HepG2 (cell line): ENCODE measurements around the gene DLL1. TPM values are rescaled to one million over a fixed set of nuclear protein-coding genes. Genes with fewer than 3 reads are reported as not detected.

Experiments used
- BATF2 ChIP-seq: sonication (generic); formaldehyde crosslinking; IDR thresholded peaks from 2 replicates; pipeline ENCODE4 v1.8.0; 2022; ENCODE audit warnings: mild to moderate bottlenecking, missing genetic modification reagents, moderate library complexity
- FOXP4 ChIP-seq: sonication (generic); formaldehyde crosslinking; IDR thresholded peaks from 2 replicates; pipeline ENCODE4 v1.4.0; 2020; ENCODE audit warnings: missing genetic modification reagents
- HNRNPH1 ChIP-seq: fragments of 200-400 bp; formaldehyde crosslinking; optimal IDR thresholded peaks from 2 replicates; pipeline ENCODE3; 2017; ENCODE audit warnings: mild to moderate bottlenecking, low read depth, low read length
- IKZF5 ChIP-seq: IDR thresholded peaks from 2 replicates; pipeline ENCODE4 v1.6.1; 2018; ENCODE audit warnings: missing genetic modification reagents, mild to moderate bottlenecking, missing compliant biosample characterization
- IRF2 ChIP-seq: IDR thresholded peaks from 2 replicates; pipeline ENCODE4 v1.6.1; 2018; ENCODE audit warnings: missing genetic modification reagents, missing compliant biosample characterization
- NFKB2 ChIP-seq: sonication (generic); formaldehyde crosslinking; IDR thresholded peaks from 2 replicates; pipeline ENCODE4 v1.4.0; 2020; ENCODE audit warnings: missing genetic modification reagents, borderline replicate concordance
- PRDM10 ChIP-seq: sonication (generic); formaldehyde crosslinking; IDR thresholded peaks from 2 replicates; pipeline ENCODE4 v1.4.0; 2020; ENCODE audit warnings: low read depth, missing genetic modification reagents
- PREB ChIP-seq: sonication (generic); formaldehyde crosslinking; IDR thresholded peaks from 2 replicates; pipeline ENCODE4 v1.4.0; 2020; ENCODE audit warnings: missing genetic modification reagents
- SALL2 ChIP-seq: sonication (generic); formaldehyde crosslinking; IDR thresholded peaks from 2 replicates; pipeline ENCODE4 v1.8.1; 2023; ENCODE audit warnings: mild to moderate bottlenecking, missing genetic modification reagents, inconsistent platforms
- SMYD3 ChIP-seq: sonication (generic); formaldehyde crosslinking; IDR thresholded peaks from 2 replicates; pipeline ENCODE4 v1.8.1; 2023; ENCODE audit warnings: mild to moderate bottlenecking, missing genetic modification reagents
- ZNF143 ChIP-seq: sonication (generic); formaldehyde crosslinking; IDR thresholded peaks from 2 replicates; pipeline ENCODE4 v1.4.0; 2020; ENCODE audit warnings: missing genetic modification reagents
- ZNF224 ChIP-seq: sonication (generic); formaldehyde crosslinking; IDR thresholded peaks from 2 replicates; pipeline ENCODE4 v1.5.0; 2020; ENCODE audit warnings: mild to moderate bottlenecking, missing genetic modification reagents
- ZNF468 ChIP-seq: sonication (generic); formaldehyde crosslinking; IDR thresholded peaks from 2 replicates; pipeline ENCODE4 v1.8.0; 2022; ENCODE audit warnings: mild to moderate bottlenecking, moderate library complexity, missing genetic modification reagents
- ZNF570 ChIP-seq: sonication (generic); formaldehyde crosslinking; IDR thresholded peaks from 2 replicates; pipeline ENCODE4 v1.4.0; 2020; ENCODE audit warnings: mild to moderate bottlenecking, missing genetic modification reagents, borderline replicate concordance
- ZNF597 ChIP-seq: sonication (generic); formaldehyde crosslinking; IDR thresholded peaks from 2 replicates; pipeline ENCODE4 v1.5.0; 2020; ENCODE audit warnings: missing genetic modification reagents
- ZNF709 ChIP-seq: sonication (generic); formaldehyde crosslinking; IDR thresholded peaks from 2 replicates; pipeline ENCODE4 v1.5.0; 2020; ENCODE audit warnings: mild to moderate bottlenecking, missing genetic modification reagents
- polyA plus RNA-seq, 8 experiments: library from polyadenylated mRNA; depleted of rRNA in 3 of 8; stranded (reverse) in 7 of 8; unstranded in 1 of 8; fragments of >200 nt; fragmentation: Illumina TruSeq in 4 of 8; extraction: Trizol in 4 of 8; gene quantifications; 2 replicates each; pipeline versions ENCODE4 v1.2.1 to v1.2.3, GENCODE V29; 2011 to 2016; ENCODE audit warnings: low read depth in 4 of 8, missing spikeins in 1 of 8, mixed read lengths in 1 of 8; ENCODE audit not compliant: insufficient read depth in 1 of 8
- total RNA-seq, 5 experiments: library from RNA; depleted of rRNA; stranded (reverse); fragments of >200 nt; fragmentation: Illumina TruSeq; extraction: Trizol; gene quantifications; 2 replicates each; pipeline ENCODE4 v1.2.3, GENCODE V29; 2016; ENCODE audit warnings: low read depth in 1 of 5

The DLL1 gene
- total and polyA plus RNA-seq, 2 of the 13 experiments (the other 11 are each of a cell fraction or from before 2014, with no cell fraction given) = not detected

- TF ChIP-seq ZNF597 (CRISPR knock-in tag) = no peak
- no peak for TF ChIP-seq HNRNPH1
- TF ChIP-seq NFKB2 (CRISPR knock-in tag) = peak; percentile 87; the same call in 1 of the 2 replicates
- TF ChIP-seq ZNF224 (CRISPR knock-in tag) = 0 out of 2 replicates have a peak, but pooled peaks have one; percentile 12
- peak; percentile 91 for TF ChIP-seq ZNF709 (CRISPR knock-in tag)
- TF ChIP-seq IRF2 (CRISPR knock-in tag) = peak; percentile 89
- peak; percentile 79 for TF ChIP-seq IKZF5 (CRISPR knock-in tag)
- TF ChIP-seq SALL2 (CRISPR knock-in tag) = peak; percentile 67; the same call in 1 of the 2 replicates
- TF ChIP-seq FOXP4 = peak; percentile 25; the same call in 1 of the 2 replicates
- peak; percentile 87; the same call in 1 of the 2 replicates for TF ChIP-seq ZNF570 (CRISPR knock-in tag)
- TF ChIP-seq PREB = peak; percentile 84; the same call in 1 of the 2 replicates
- peak; percentile 26; the same call in 1 of the 2 replicates for TF ChIP-seq PRDM10 (CRISPR knock-in tag)
- no peak; the same call in 1 of the 2 replicates for TF ChIP-seq ZNF143
- peak; percentile 59; the same call in 1 of the 2 replicates for TF ChIP-seq SMYD3
- TF ChIP-seq ZNF468 (CRISPR knock-in tag) = no peak
- peak; percentile 81; the same call in 1 of the 2 replicates for TF ChIP-seq BATF2 (CRISPR knock-in tag)
These were observed 15.6 kb upstream of the DLL1 start, which contains the start of gene FAM120B (continued) for GRCh38 chr6:170306324-170307079.
